IMR-90 (cell line): ENCODE measurements around the gene SOBP. TPM values are rescaled to one million over a fixed set of nuclear protein-coding genes. Genes with fewer than 3 reads are reported as not detected.

Source experiments
- ATAC-seq: fragments of 200-7000 bp; cut with Tn5 transposase; 2 replicates; pipeline ENCODE4 v1.9.1; 2020; ENCODE audit warnings: low read depth, mild to moderate bottlenecking, moderate library complexity
- BruUV-seq: library from RNA; stranded (reverse); fragments of 400-500 nt; replicated peaks from 2 replicates; lab custom pipeline; 2021; lab: Mats Ljungman, UMichigan
- CTCF ChIA-PET: fragments of 300-600 bp; formaldehyde crosslinking; extraction: SDS; loops from one replicate; lab custom pipeline; 2021; ENCODE audit warnings: antibody characterized with exemption; lab: Yijun Ruan, JAX
- POLR2A ChIA-PET: fragments of 300-600 bp; sonication (Branson Sonifier 250); formaldehyde crosslinking; loops from one replicate; lab custom pipeline; 2022; ENCODE audit warnings: antibody characterized with exemption; ENCODE audit not compliant: unreplicated experiment; lab: Charles Lee
- DNase-seq: peaks from one replicate; pipeline ENCODE4 v3.0.0; 2013
- H2AFZ ChIP-seq: replicated peaks from 2 replicates; pipeline ENCODE3; 2013; ENCODE audit warnings: low read length, mild to moderate bottlenecking; ENCODE audit not compliant: poor library complexity
- H2AK5ac ChIP-seq: 2 replicates; pipeline ENCODE4 v1.6.1; 2013; ENCODE audit warnings: low read depth, low read length, inconsistent platforms
- H2AK9ac ChIP-seq: replicated peaks from 2 replicates; pipeline ENCODE3; 2013; ENCODE audit warnings: mild to moderate bottlenecking, low read depth, low read length, moderate library complexity; ENCODE audit not compliant: poor library complexity
- H2BK120ac ChIP-seq: 2 replicates; pipeline ENCODE4 v1.6.1; 2013; ENCODE audit warnings: low read depth, low read length, inconsistent platforms
- H2BK15ac ChIP-seq: 3 replicates; pipeline ENCODE4 v1.6.1; 2013; ENCODE audit warnings: low read depth, low read length, inconsistent platforms
- H2BK20ac ChIP-seq: 2 replicates; pipeline ENCODE4 v1.6.1; 2013; ENCODE audit warnings: low read depth, mild to moderate bottlenecking, inconsistent platforms, low read length, moderate library complexity
- H2BK5ac ChIP-seq: 2 replicates; pipeline ENCODE4 v1.6.1; 2013; ENCODE audit warnings: mild to moderate bottlenecking, low read depth, low read length, inconsistent platforms; ENCODE audit not compliant: poor library complexity, severe bottlenecking
- H3K14ac ChIP-seq: replicated peaks from 2 replicates; pipeline ENCODE4 v1.6.1; 2013; ENCODE audit warnings: low read depth, low read length, inconsistent platforms
- H3K18ac ChIP-seq: 2 replicates; pipeline ENCODE4 v1.6.1; 2013; ENCODE audit warnings: low read depth, low read length, control low read depth
- H3K23ac ChIP-seq: 2 replicates; pipeline ENCODE4 v1.6.1; 2013; ENCODE audit warnings: low read depth, low read length, inconsistent platforms
- H3K27ac ChIP-seq: 2 replicates; pipeline ENCODE4 v1.5.1; 2013; ENCODE audit warnings: mild to moderate bottlenecking, control low read depth, low read length; ENCODE audit not compliant: insufficient read depth
- H3K27me3 ChIP-seq: 2 replicates; pipeline ENCODE4 v1.6.1; 2013; ENCODE audit warnings: low read length; ENCODE audit not compliant: control insufficient read depth, insufficient read depth
- H3K36me3 ChIP-seq: 2 replicates; pipeline ENCODE4 v1.6.1; 2013; ENCODE audit warnings: low read length, mixed read lengths; ENCODE audit not compliant: control insufficient read depth, insufficient read depth
- H3K4ac ChIP-seq: 2 replicates; pipeline ENCODE4 v1.6.1; 2013; ENCODE audit warnings: low read depth, low read length, inconsistent platforms
- H3K4me1 ChIP-seq: 2 replicates; pipeline ENCODE4 v1.6.1; 2013; ENCODE audit warnings: low read length, mixed read lengths; ENCODE audit not compliant: control insufficient read depth, insufficient read depth
- H3K4me2 ChIP-seq: 2 replicates; pipeline ENCODE4 v1.6.1; 2013; ENCODE audit warnings: low read depth, mild to moderate bottlenecking, control low read depth, low read length, moderate library complexity
- H3K4me3 ChIP-seq: 2 replicates; pipeline ENCODE4 v1.5.1; 2013; ENCODE audit warnings: low read depth, mild to moderate bottlenecking, control low read depth, low read length, moderate library complexity; ENCODE audit not compliant: insufficient read depth
- H3K56ac ChIP-seq: 2 replicates; pipeline ENCODE4 v1.6.1; 2013; ENCODE audit warnings: low read length, inconsistent platforms; ENCODE audit not compliant: insufficient read depth; ENCODE audit errors: extremely low read depth
- H3K79me1 ChIP-seq, 2 experiments: 2 replicates each; pipeline ENCODE4 v1.6.1; 2013; ENCODE audit warnings: low read length in 2 of 2, inconsistent platforms in 1 of 2, low read depth in 1 of 2
- H3K9ac ChIP-seq: 2 replicates; pipeline ENCODE4 v1.6.1; 2013; ENCODE audit warnings: low read depth, low read length, control low read depth
- H3K9me1 ChIP-seq: 2 replicates; pipeline ENCODE4 v1.6.1; 2013; ENCODE audit warnings: low read length, inconsistent platforms; ENCODE audit not compliant: insufficient read depth
- H3K9me3 ChIP-seq: 2 replicates; pipeline ENCODE4 v1.6.1; 2013; ENCODE audit warnings: low read length; ENCODE audit not compliant: control insufficient read depth, insufficient read depth
- H4K20me1 ChIP-seq: 2 replicates; pipeline ENCODE4 v1.6.1; 2013; ENCODE audit warnings: low read length, inconsistent platforms; ENCODE audit not compliant: insufficient read depth
- H4K5ac ChIP-seq: 2 replicates; pipeline ENCODE4 v1.6.1; 2013; ENCODE audit warnings: mild to moderate bottlenecking, low read depth, low read length, control low read depth
- H4K8ac ChIP-seq, 2 experiments: 2 replicates each; pipeline ENCODE4 v1.6.1; 2013; ENCODE audit warnings: low read depth in 2 of 2, low read length in 2 of 2, control low read depth in 1 of 2, inconsistent platforms in 1 of 2
- H4K91ac ChIP-seq: 2 replicates; pipeline ENCODE4 v1.6.1; 2013; ENCODE audit warnings: low read depth, low read length, inconsistent platforms; ENCODE audit not compliant: insufficient read depth
- BHLHE40 ChIP-seq: fragments of 150-350 bp; IDR thresholded peaks from 2 replicates; pipeline ENCODE4 v1.6.1; 2016; ENCODE audit warnings: mild to moderate bottlenecking, low read depth, low read length
- CEBPB ChIP-seq: IDR thresholded peaks from 2 replicates; pipeline ENCODE4 v1.6.1; 2012; ENCODE audit warnings: low read depth, low read length, improper control_type of control experiment
- CHD1 ChIP-seq: IDR thresholded peaks from 2 replicates; pipeline ENCODE4 v1.6.1; 2012; ENCODE audit warnings: low read depth, low read length, improper control_type of control experiment
- CTCF ChIP-seq: conservative IDR thresholded peaks from 2 replicates; pipeline ENCODE4 v1.5.1; 2012; ENCODE audit warnings: mild to moderate bottlenecking, low read depth, low read length, improper control_type of control experiment
- ELK1 ChIP-seq: fragments of 150-350 bp; IDR thresholded peaks from 2 replicates; pipeline ENCODE4 v1.6.1; 2016; ENCODE audit warnings: low read depth, mild to moderate bottlenecking, low read length, moderate library complexity, borderline replicate concordance
- FOS ChIP-seq: fragments of 150-350 bp; IDR thresholded peaks from 2 replicates; pipeline ENCODE4 v1.6.1; 2016; ENCODE audit warnings: low read depth, low read length
- MAFK ChIP-seq: IDR thresholded peaks from 2 replicates; pipeline ENCODE4 v1.6.1; 2012; ENCODE audit warnings: low read depth, low read length, improper control_type of control experiment
- MAZ ChIP-seq: IDR thresholded peaks from 2 replicates; pipeline ENCODE4 v1.6.1; 2012; ENCODE audit warnings: low read depth, mild to moderate bottlenecking, low read length, improper control_type of control experiment, moderate library complexity, borderline replicate concordance
- MXI1 ChIP-seq: IDR thresholded peaks from 2 replicates; pipeline ENCODE4 v1.6.1; 2012; ENCODE audit warnings: low read depth, mild to moderate bottlenecking, low read length, moderate library complexity, borderline replicate concordance
- NFE2L2 ChIP-seq: fragments of 150-350 bp; IDR thresholded peaks from 2 replicates; pipeline ENCODE4 v1.6.1; 2016; ENCODE audit warnings: low read depth, mild to moderate bottlenecking, low read length
- POLR2A ChIP-seq: IDR thresholded peaks from 2 replicates; pipeline ENCODE4 v1.6.1; 2012; ENCODE audit warnings: mild to moderate bottlenecking, low read depth, low read length
- RAD21 ChIP-seq: IDR thresholded peaks from 2 replicates; pipeline ENCODE4 v1.6.1; 2012; ENCODE audit warnings: low read length, improper control_type of control experiment
- RCOR1 ChIP-seq: IDR thresholded peaks from 2 replicates; pipeline ENCODE4 v1.6.1; 2012; ENCODE audit warnings: mild to moderate bottlenecking, low read length, improper control_type of control experiment; ENCODE audit not compliant: insufficient replicate concordance
- RFX5 ChIP-seq: IDR thresholded peaks from 2 replicates; pipeline ENCODE4 v1.8.0; 2012; ENCODE audit warnings: low read depth, mild to moderate bottlenecking, low read length, moderate library complexity
- SMC3 ChIP-seq: fragments of 150-350 bp; IDR thresholded peaks from 2 replicates; pipeline ENCODE4 v1.6.1; 2016; ENCODE audit warnings: low read depth, mild to moderate bottlenecking, antibody characterized with exemption, low read length, moderate library complexity
- USF2 ChIP-seq: fragments of 150-350 bp; IDR thresholded peaks from 2 replicates; pipeline ENCODE4 v1.6.1; 2017; ENCODE audit warnings: mild to moderate bottlenecking, antibody characterized with exemption, low read length, low read depth
- WGBS, 2 experiments: methylation state at CpG; one replicate each; pipeline versions ENCODE4 v1.1.5 to v1.1.7; 2013; ENCODE audit warnings: missing lambda C conversion rate in 2 of 2; ENCODE audit not compliant: insufficient read length in 1 of 2; ENCODE audit errors: extremely low coverage in 2 of 2; 5-methylcytosine and 5-hydroxymethylcytosine counted together
- dilution Hi-C: fragments of 300-500 bp; cut with HindIII; formaldehyde crosslinking; loops from one replicate; pipeline ENCODE4 v1.14.3; 2018; ENCODE audit warnings: low sequenced_read_pairs; ENCODE audit not compliant: unreplicated experiment
- in situ Hi-C: fragments of 300-500 bp; cut with MboI; formaldehyde crosslinking; loops from 3 replicates; pipeline ENCODE4 v1.14.3; 2019; ENCODE audit warnings: low sequenced_read_pairs, inconsistent platforms, mixed read lengths
- intact Hi-C: fragments of 100-400 bp; cut with micrococcal nuclease; formaldehyde crosslinking; loops from 2 replicates; pipeline ENCODE4 v1.10.0; 2022
- polyA plus RNA-seq, 3 experiments: library from polyadenylated mRNA; depleted of rRNA; stranded (reverse); fragments of >200 nt; gene quantifications; 2 replicates each; pipeline ENCODE4 v1.2.3, GENCODE V29; 2012; ENCODE audit warnings: low replicate concordance in 1 of 3
- total RNA-seq: library from RNA; depleted of rRNA; stranded (reverse); fragments of >200 nt; gene quantifications from 2 replicates; pipeline ENCODE4 v1.2.3, GENCODE V29; 2012

SOBP gene
- total and polyA plus RNA-seq, 2 of the 4 experiments (the other 2 are of a cell fraction) = 0.60 to 0.72 TPM

GRCh38 chr6:107698146-107698545 lies 208.2 kb downstream of the SOBP start:
- Histone ChIP-seq H4K5ac (peak overlapping the region; percentile 23; the same call in 1 of the 2 replicates), H3K14ac (peak overlapping the region; percentile 89), H3K4me1 (peaks cover 10% of the 10 kb centered on the region), H2AK9ac (no peak overlapping the region), H2AK5ac (peak overlapping the region; percentile 78; the same call in 1 of the 2 replicates), H3K27ac (peak overlapping the region; percentile 48), H4K8ac (peak overlapping the region; percentile 5 to 80; a peak in 3 of 4 replicates), H3K79me1 (no peaks in the 10 kb centered on the region), H2AFZ (peak overlapping the region; percentile 84), H4K20me1 (no peaks in the 10 kb centered on the region), H3K4ac (peak overlapping the region; percentile 88), H2BK20ac (peak overlapping the region; percentile 86), H2BK5ac (peak overlapping the region; percentile 85), H3K27me3 (no peaks in the 10 kb centered on the region), H3K18ac (peak overlapping the region; percentile 22; the same call in 1 of the 2 replicates), H2BK15ac (peak overlapping the region; percentile 2; the same call in 1 of the 3 replicates), H4K91ac (peak overlapping the region; percentile 49; the same call in 1 of the 2 replicates), H3K36me3 (no peaks in the 10 kb centered on the region), H3K4me2 (no peak overlapping the region), H3K56ac (no peak overlapping the region), H3K9me1 (peaks cover 14% of the 10 kb centered on the region), H3K23ac (peak overlapping the region; percentile 48; the same call in 1 of the 2 replicates), H3K4me3 (no peak overlapping the region), H3K9ac (no peak overlapping the region), H2BK120ac (peak overlapping the region; percentile 89), H3K9me3 (no peaks in the 10 kb centered on the region)
- peak; percentile 86 for DNase-seq
- 80% methylated on average over 1 of the region's 4 CpGs; no CpG with 5 or more reads in 1 of the 2 experiments for WGBS, 2 experiments
- BruUV-seq = no TSS peak
- in situ Hi-C loops = no loop called here
- peak; percentile 87 for ATAC-seq
- intact Hi-C loops = no loop called here
- CTCF ChIA-PET = interaction anchor here (1.0 to 1.5 kb wide), 3 partner anchors 14 to 151 kb away, joined by 3 to 8 read pairs (median 5); no protein-coding TSS in a partner anchor
- TF ChIP-seq CEBPB = peak; percentile 49; the same call in 1 of the 2 replicates
- TF ChIP-seq RFX5 = no peak
- TF ChIP-seq CHD1 = no peak
- no peak for TF ChIP-seq MAZ
- TF ChIP-seq CTCF = no peak
- no peak for TF ChIP-seq BHLHE40
- no peak for TF ChIP-seq SMC3
- TF ChIP-seq FOS = peak; percentile 53; the same call in 1 of the 2 replicates
- no peak for TF ChIP-seq MXI1
- TF ChIP-seq RCOR1 = peak; percentile 26
- TF ChIP-seq ELK1 = no peak
- peak; percentile 24; the same call in 1 of the 2 replicates for TF ChIP-seq POLR2A
- TF ChIP-seq NFE2L2 = no peak
- no peak for TF ChIP-seq MAFK
- TF ChIP-seq USF2 = no peak
- TF ChIP-seq RAD21 = 0 out of 2 replicates have a peak, but pooled peaks have one; percentile 4
- POLR2A ChIA-PET = no interaction called here
- dilution Hi-C loops = no loop called here
